Panc1 (cell line): ENCODE data around the gene CYP2C18. TPM values are rescaled to one million over a fixed set of nuclear protein-coding genes. Genes with fewer than 3 reads are reported as not detected.

ENCODE experiments used
- ATAC-seq: fragments of 200-7000 bp; cut with Tn5 transposase; 2 replicates; pipeline ENCODE4 v1.9.1; 2020; ENCODE audit warnings: mild to moderate bottlenecking, moderate library complexity
- BruUV-seq: library from RNA; stranded (reverse); fragments of 400-500 nt; replicated peaks from 2 replicates; lab custom pipeline; 2021; lab: Mats Ljungman, UMichigan
- CTCF ChIA-PET: fragments of 300-600 bp; sonication (Branson Sonifier 250); formaldehyde crosslinking; loops from one replicate; lab custom pipeline; 2022; ENCODE audit warnings: antibody characterized with exemption; lab: Charles Lee
- POLR2A ChIA-PET: fragments of 300-600 bp; sonication (Branson Sonifier 250); formaldehyde crosslinking; loops from one replicate; lab custom pipeline; 2022; ENCODE audit warnings: antibody characterized with exemption; lab: Charles Lee
- DNase-seq: peaks from one replicate; pipeline ENCODE4 v3.0.0-alpha.2; 2010; ENCODE audit warnings: low read depth, low spot score
- H3K27ac ChIP-seq: 2 replicates; pipeline ENCODE4 v1.5.1; 2011; ENCODE audit warnings: mild to moderate bottlenecking, low read length, inconsistent platforms
- H3K27me3 ChIP-seq: fragments of 200-500 bp; sonication (Bioruptor generic); 2 replicates; pipeline ENCODE4 v1.6.0; 2014; ENCODE audit warnings: low read length, inconsistent platforms; ENCODE audit not compliant: control insufficient read depth, insufficient read depth
- H3K36me3 ChIP-seq: fragments of 200-500 bp; sonication (Bioruptor generic); 2 replicates; pipeline ENCODE4 v1.5.1; 2014; ENCODE audit warnings: inconsistent platforms, mild to moderate bottlenecking, low read length, moderate library complexity; ENCODE audit not compliant: control insufficient read depth, insufficient read depth
- H3K4me1 ChIP-seq: 2 replicates; pipeline ENCODE4 v1.5.1; 2011; ENCODE audit warnings: inconsistent platforms, mild to moderate bottlenecking, low read length, moderate library complexity; ENCODE audit not compliant: control insufficient read depth, insufficient read depth
- H3K4me3 ChIP-seq, 2 experiments: 2 replicates each; pipeline ENCODE4 v1.5.1; 2011 to 2012; ENCODE audit warnings: low read depth in 2 of 2, low read length in 2 of 2, mild to moderate bottlenecking in 2 of 2, inconsistent platforms in 1 of 2, moderate library complexity in 1 of 2
- H3K9me3 ChIP-seq: fragments of 200-500 bp; sonication (Bioruptor generic); 2 replicates; pipeline ENCODE4 v1.5.1; 2014; ENCODE audit warnings: low read depth, mild to moderate bottlenecking, inconsistent platforms, low read length, moderate library complexity; ENCODE audit not compliant: control insufficient read depth, insufficient read depth
- CTCF ChIP-seq: fragments of 450-650 bp; IDR thresholded peaks from 2 replicates; pipeline ENCODE4 v1.5.1; 2017; ENCODE audit warnings: mild to moderate bottlenecking
- POLR2AphosphoS5 ChIP-seq: IDR thresholded peaks from 2 replicates; pipeline ENCODE4 v1.6.1; 2012; ENCODE audit warnings: mild to moderate bottlenecking, low read depth, low read length, moderate library complexity
- REST ChIP-seq, 2 experiments: IDR thresholded peaks; 2 replicates each; pipeline ENCODE4 v1.6.1; 2011 to 2012; ENCODE audit warnings: low read depth in 2 of 2, control low read depth in 1 of 2, low read length in 1 of 2, mild to moderate bottlenecking in 1 of 2, moderate library complexity in 1 of 2; ENCODE audit not compliant: insufficient read depth in 1 of 2
- SIN3A ChIP-seq: IDR thresholded peaks from 2 replicates; pipeline ENCODE4 v1.6.1; 2012; ENCODE audit warnings: low read depth, mild to moderate bottlenecking, low read length, moderate library complexity, borderline replicate concordance; ENCODE audit not compliant: insufficient read depth
- TCF7L2 ChIP-seq: IDR thresholded peaks from 2 replicates; pipeline ENCODE4 v1.6.1; 2011; ENCODE audit warnings: mild to moderate bottlenecking, low read depth, low read length, inconsistent platforms
- in situ Hi-C: cut with HindIII; loops from 2 replicates; pipeline ENCODE4 v1.10.0; 2016; ENCODE audit warnings: low sequenced_read_pairs, low pct_unique_long_range_greater_than_20kb
- intact Hi-C: fragments of 100-400 bp; cut with micrococcal nuclease; formaldehyde crosslinking; loops from one replicate; pipeline ENCODE4 v1.10.0; 2022; ENCODE audit not compliant: unreplicated experiment
- total RNA-seq: library from RNA; stranded (reverse); gene quantifications from one replicate; pipeline ENCODE4 v1.2.1, GENCODE V29; 2021; ENCODE audit not compliant: unreplicated experiment

Gene CYP2C18
- total RNA-seq, 1 experiment from 2014 or later: not detected

- in situ Hi-C loops: no loop called here
- no peaks in the 10 kb centered on the region for H3K27me3 ChIP-seq
- H3K27ac ChIP-seq: no peak overlapping the region
- TF ChIP-seq REST (IDR thresholded peaks at IDR 0.05; ENCODE audit: insufficient read depth in 1 of 2, low read depth in 2 of 2, low read length in 1 of 2) (no peak), SIN3A (no peak), POLR2AphosphoS5 (no peak), CTCF (no peak), TCF7L2 (no peak)
- POLR2A ChIA-PET: no interaction called here
- ATAC-seq: no peak
- DNase-seq: no peak
- no peaks in the 10 kb centered on the region for H3K36me3 ChIP-seq
- intact Hi-C loops: no loop called here
- H3K4me3 ChIP-seq: no peak overlapping the region
- CTCF ChIA-PET: no interaction called here
- H3K4me1 ChIP-seq: no peaks in the 10 kb centered on the region
- no TSS peak for BruUV-seq
- H3K9me3 ChIP-seq: no peaks in the 10 kb centered on the region; the same call in 1 of the 2 replicates
These were observed 97.3 kb downstream of the CYP2C18 start for GRCh38 chr10:94780844-94781243.

- CTCF ChIA-PET: no interaction called here
- intact Hi-C loops (no loop called here), in situ Hi-C loops (no loop called here)
- POLR2A ChIA-PET: no interaction called here
- no peaks in the 10 kb centered on the region for H3K9me3 ChIP-seq
- no peak for ATAC-seq
- no peak overlapping the region for H3K27ac ChIP-seq
- H3K27me3 ChIP-seq: no peaks in the 10 kb centered on the region
- H3K4me3 ChIP-seq: no peak overlapping the region
- BruUV-seq: no TSS peak
- TF ChIP-seq POLR2AphosphoS5 (no peak), TCF7L2 (no peak), SIN3A (no peak), REST (IDR thresholded peaks at IDR 0.05; ENCODE audit: insufficient read depth in 1 of 2, low read depth in 2 of 2, low read length in 1 of 2) (no peak), CTCF (no peak)
- H3K36me3 ChIP-seq: no peaks in the 10 kb centered on the region
- DNase-seq: no peak
- no peaks in the 10 kb centered on the region for H3K4me1 ChIP-seq
These were observed 100.7 kb downstream of the CYP2C18 start for GRCh38 chr10:94784256-94784655.
